Measurements from ENCODE around the gene ETV5.

DNA sequence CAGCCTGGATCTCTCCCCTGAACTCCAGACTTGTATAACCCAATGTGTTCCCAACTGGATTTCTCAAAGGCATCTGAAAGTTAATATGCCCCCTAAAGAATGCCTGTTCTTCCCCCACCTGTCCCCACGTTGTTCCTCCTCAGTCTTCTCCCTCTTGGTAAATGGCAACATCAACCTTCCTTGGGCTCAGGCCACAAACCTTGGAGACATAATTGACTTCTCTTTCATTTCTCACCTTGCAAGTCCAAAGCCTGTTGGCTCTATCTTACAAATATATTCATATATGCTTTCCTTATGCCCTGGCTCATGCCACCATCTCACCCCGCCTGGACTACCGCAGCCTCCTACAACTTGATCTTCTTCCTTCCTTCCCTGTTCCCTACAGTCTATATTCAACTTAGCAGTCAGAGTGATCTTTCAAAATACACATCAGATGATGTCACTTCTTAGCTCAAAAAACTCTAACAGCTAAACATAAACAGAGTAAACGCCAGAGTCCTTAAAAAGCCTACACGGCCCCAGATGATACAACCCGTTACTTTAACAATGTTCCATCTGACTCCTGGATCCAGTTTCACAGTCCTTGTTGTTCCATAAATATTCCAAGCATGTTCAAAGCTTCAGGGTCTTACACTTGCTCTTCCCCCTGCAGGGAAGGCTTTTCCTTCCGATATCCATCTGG, 66.2 kb downstream of the ETV5 start:
- TF ChIP-seq POLR2A (IDR thresholded peaks at IDR 0.05): no peak
- no peak for TF ChIP-seq CTCF (IDR thresholded peaks at IDR 0.05)

Data from uterus (tissue), 2 donors.